Activated naive CD8-positive, alpha-beta T cell treated with anti-CD3 and anti-CD28 coated beads, Interleukin-2, amount 50 U/mL, for 16 hours (primary cell): ENCODE results near the gene TMEM117.
"Not testable (repeated sequence)": the region's sequence is repeated elsewhere in the genome, so short reads cannot be mapped to it uniquely, and the experiment has no call there.

ENCODE experiments used
- DNase-seq: peaks from one replicate; pipeline ENCODE4 v3.0.0-alpha.2; 2020; ENCODE audit warnings: low read depth, low spot score

The TMEM117 gene

GRCh38 chr12:44098786-44099185 lies 262.9 kb downstream of the TMEM117 start:
- DNase-seq = no peak

- DNase-seq = no peak
Measured at GRCh38 chr12:44099486-44099885, 263.6 kb downstream of the TMEM117 start.

- no peak for DNase-seq
Measured at GRCh38 chr12:44100264-44100663, 264.4 kb downstream of the TMEM117 start.

GRCh38 chr12:44101475-44101874 lies 265.6 kb downstream of the TMEM117 start:
- no peak for DNase-seq

GRCh38 chr12:44114906-44115305 lies 279.0 kb downstream of the TMEM117 start:
- DNase-seq = no peak

- DNase-seq = no peak
Measured at GRCh38 chr12:44117337-44117736, 281.5 kb downstream of the TMEM117 start.

GRCh38 chr12:44118946-44119345 lies 283.1 kb downstream of the TMEM117 start:
- DNase-seq = no peak

GRCh38 chr12:44126806-44127205 lies 290.9 kb downstream of the TMEM117 start:
- DNase-seq = no peak

GRCh38 chr12:44127966-44128710 lies 292.3 kb downstream of the TMEM117 start:
- no peak for DNase-seq

GRCh38 chr12:44143175-44143574 lies 307.3 kb downstream of the TMEM117 start:
- no peak for DNase-seq

- DNase-seq = no peak
Measured at GRCh38 chr12:44148936-44149335, 313.1 kb downstream of the TMEM117 start.

- no peak for DNase-seq
Measured at GRCh38 chr12:44154128-44154527, 318.2 kb downstream of the TMEM117 start.

- no peak for DNase-seq
Measured at GRCh38 chr12:44155358-44155757, 319.5 kb downstream of the TMEM117 start.

- DNase-seq = no peak
Measured at GRCh38 chr12:44157359-44157758, 321.5 kb downstream of the TMEM117 start.

- no peak for DNase-seq
Measured at GRCh38 chr12:44158746-44159145, 322.9 kb downstream of the TMEM117 start.

- no peak for DNase-seq
Measured at GRCh38 chr12:44159216-44159615, 323.3 kb downstream of the TMEM117 start.

- DNase-seq = no peak
Measured at GRCh38 chr12:44159862-44160261, 324.0 kb downstream of the TMEM117 start.

GRCh38 chr12:44162961-44163360 lies 327.1 kb downstream of the TMEM117 start:
- no peak for DNase-seq

- DNase-seq = no peak
Measured at GRCh38 chr12:44174053-44174452, 338.2 kb downstream of the TMEM117 start.

GRCh38 chr12:44184499-44185206 lies 348.8 kb downstream of the TMEM117 start:
- DNase-seq = no peak

- DNase-seq = no peak
Measured at GRCh38 chr12:44193281-44193680, 357.4 kb downstream of the TMEM117 start.

GRCh38 chr12:44195719-44196118 lies 359.8 kb downstream of the TMEM117 start:
- not testable (repeated sequence) for DNase-seq

- no peak for DNase-seq
Measured at GRCh38 chr12:44206045-44206444, 370.2 kb downstream of the TMEM117 start.
